ENCODE measurements around the gene GRM5. TPM values are rescaled to one million over a fixed set of nuclear protein-coding genes. Genes with fewer than 3 reads are reported as not detected.

Gene GRM5
- total RNA-seq, 3 donors from 2014 or later: 0.33 TPM; not detected in 2

- H3K27me3 ChIP-seq: no peaks in the 10 kb centered on the region
- H3K9me3 ChIP-seq: no peaks in the 10 kb centered on the region
- H3K27ac ChIP-seq: no peak overlapping the region
- TF ChIP-seq POLR2AphosphoS5 (IDR thresholded peaks at IDR 0.05) (no peak), POLR2A (IDR thresholded peaks at IDR 0.05) (no peak), CTCF (IDR thresholded peaks at IDR 0.05) (no peak)
- no peaks in the 10 kb centered on the region for H3K4me1 ChIP-seq
- DNase-seq (ENCODE audit: low spot score in 2 of 2): no peak
- H3K36me3 ChIP-seq: no peaks in the 10 kb centered on the region
- intact Hi-C loops (cut with DNase I; ENCODE audit: low total_unique reads): no loop called here
- H3K4me3 ChIP-seq: no peak overlapping the region
Measured at GRCh38 chr11:88689548-88690240, 376.1 kb downstream of the GRM5 start.

DNA sequence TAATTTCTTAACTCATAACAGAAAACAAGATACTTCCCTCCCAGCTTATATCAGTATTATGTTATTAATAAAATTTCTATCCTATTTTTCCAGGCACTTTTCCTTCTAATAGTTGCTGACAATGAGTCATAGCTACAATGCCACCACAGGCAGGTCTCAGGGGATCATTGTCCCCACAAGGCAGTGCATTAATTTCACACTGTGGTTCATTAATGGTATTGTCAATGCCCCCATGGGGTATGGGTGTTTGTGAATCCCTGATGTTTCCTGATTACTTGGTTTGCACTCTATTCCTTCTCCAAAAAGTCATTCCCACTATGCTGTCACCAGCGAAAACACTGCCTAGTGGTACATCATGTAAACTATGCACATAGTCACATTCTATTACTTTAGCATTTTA is 382.8 kb downstream of the GRM5 start:
- Histone ChIP-seq H3K27ac (no peak overlapping the region), H3K4me1 (no peaks in the 10 kb centered on the region), H3K36me3 (no peaks in the 10 kb centered on the region), H3K27me3 (no peaks in the 10 kb centered on the region), H3K9me3 (no peaks in the 10 kb centered on the region), H3K4me3 (no peak overlapping the region)
- no peak for TF ChIP-seq CTCF (IDR thresholded peaks at IDR 0.05)
- intact Hi-C loops (cut with DNase I; ENCODE audit: low total_unique reads): no loop called here
- no peak for DNase-seq (ENCODE audit: low spot score in 2 of 2)

GRCh38 chr11:88680806-88681205 is 385.0 kb downstream of the GRM5 start:
- TF ChIP-seq POLR2A (IDR thresholded peaks at IDR 0.05) (no peak), POLR2AphosphoS5 (IDR thresholded peaks at IDR 0.05) (no peak), CTCF (IDR thresholded peaks at IDR 0.05) (no peak)
- Histone ChIP-seq H3K27me3 (no peaks in the 10 kb centered on the region), H3K4me3 (no peak overlapping the region), H3K9me3 (no peaks in the 10 kb centered on the region), H3K36me3 (no peaks in the 10 kb centered on the region), H3K4me1 (no peaks in the 10 kb centered on the region), H3K27ac (no peak overlapping the region)
- no peak for DNase-seq (ENCODE audit: low spot score in 2 of 2)
- intact Hi-C loops (cut with DNase I; ENCODE audit: low total_unique reads): no loop called here

GRCh38 chr11:88666364-88666763 is 399.4 kb downstream of the GRM5 start:
- Histone ChIP-seq H3K27ac (no peak overlapping the region), H3K27me3 (no peaks in the 10 kb centered on the region), H3K4me1 (no peaks in the 10 kb centered on the region), H3K4me3 (no peak overlapping the region), H3K36me3 (no peaks in the 10 kb centered on the region), H3K9me3 (no peaks in the 10 kb centered on the region)
- no peak for DNase-seq (ENCODE audit: low spot score in 2 of 2)
- intact Hi-C loops (cut with DNase I; ENCODE audit: low total_unique reads): no loop called here
- TF ChIP-seq POLR2A (IDR thresholded peaks at IDR 0.05) (no peak), POLR2AphosphoS5 (IDR thresholded peaks at IDR 0.05) (no peak), CTCF (IDR thresholded peaks at IDR 0.05) (no peak)

DNA sequence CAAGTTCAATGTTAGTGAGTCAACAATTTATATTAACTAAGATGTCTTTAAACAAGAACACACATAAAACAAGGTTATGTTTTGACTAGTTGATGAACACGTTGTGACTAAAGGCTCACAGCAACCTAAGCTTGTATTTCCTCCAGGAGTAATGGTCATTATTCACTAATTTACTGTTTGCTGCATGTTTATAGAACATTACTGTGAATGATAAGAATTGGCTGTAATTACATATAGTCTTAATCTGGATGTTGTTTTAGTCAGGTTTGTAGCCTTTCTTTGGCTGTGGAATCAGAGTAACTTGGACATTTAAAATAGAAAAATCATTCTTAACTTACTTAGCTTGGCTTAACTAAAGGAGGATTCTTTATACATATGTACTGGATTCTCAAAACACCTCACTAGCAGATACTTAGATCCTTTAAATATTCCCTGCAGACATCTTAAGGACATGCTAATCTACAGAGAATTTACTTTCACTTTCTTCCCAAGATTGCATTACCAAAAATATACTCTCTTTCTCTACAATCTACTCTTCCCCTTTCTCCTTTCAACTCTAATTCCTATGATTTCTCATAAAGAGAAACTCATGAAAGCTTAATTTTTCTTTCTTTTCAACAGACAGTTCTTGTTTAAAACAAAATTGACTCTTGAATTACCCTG is 408.6 kb downstream of the GRM5 start:
- TF ChIP-seq POLR2AphosphoS5 (IDR thresholded peaks at IDR 0.05) (no peak), CTCF (IDR thresholded peaks at IDR 0.05) (no peak), POLR2A (IDR thresholded peaks at IDR 0.05) (no peak)
- intact Hi-C loops (cut with DNase I; ENCODE audit: low total_unique reads): no loop called here
- no peaks in the 10 kb centered on the region for H3K4me1 ChIP-seq
- H3K27me3 ChIP-seq: no peaks in the 10 kb centered on the region
- no peaks in the 10 kb centered on the region for H3K36me3 ChIP-seq
- peak overlapping the region in 1 of 3 donors; percentile 16 for H3K4me3 ChIP-seq
- no peak for DNase-seq (ENCODE audit: low spot score in 2 of 2)
- no peak overlapping the region for H3K27ac ChIP-seq
- no peaks in the 10 kb centered on the region for H3K9me3 ChIP-seq
